ENCODE results near the gene CYP27B1. TPM values are rescaled to one million over a fixed set of nuclear protein-coding genes. Genes with fewer than 3 reads are reported as not detected.

The CYP27B1 gene
- total RNA-seq, 2 donors from 2014 or later, result 0.28 to 0.33 TPM

- Histone ChIP-seq H3K36me3 (peaks cover 79% of the 10 kb centered on the region), H3K4me3 (no peak overlapping the region)
- no peak for DNase-seq (ENCODE audit: low spot score)
Measured at GRCh38 chr12:57807285-57807684, 40.4 kb upstream of the CYP27B1 start.

DNA sequence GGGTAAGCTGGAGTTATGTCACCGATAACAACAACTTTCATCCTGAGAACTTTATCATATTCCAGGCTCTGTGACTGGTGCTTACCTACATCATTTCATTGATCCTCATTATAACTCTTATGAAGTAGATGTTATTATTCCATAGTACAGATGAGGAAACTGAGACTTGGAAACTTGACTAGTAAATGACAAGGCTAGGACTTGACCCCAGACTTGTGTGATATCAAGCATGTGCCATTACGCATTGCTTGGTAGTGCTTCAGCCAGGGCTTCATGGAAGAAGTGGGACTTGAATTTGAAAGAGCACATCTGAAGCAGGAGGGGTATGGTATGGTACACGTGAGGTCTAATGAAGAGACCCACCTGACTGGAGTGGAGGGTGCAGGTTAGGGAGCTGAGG, 39.8 kb upstream of the CYP27B1 start:
- H3K36me3 ChIP-seq, result peaks cover 85% of the 10 kb centered on the region

More at GRCh38 chr12:57807285-57807684, 40.4 kb upstream of the CYP27B1 start:
- no peak overlapping the region for H3K27ac ChIP-seq
- H3K9me3 ChIP-seq, result no peaks in the 10 kb centered on the region
- H3K27me3 ChIP-seq, result no peaks in the 10 kb centered on the region
- TF ChIP-seq, protein P1, sequence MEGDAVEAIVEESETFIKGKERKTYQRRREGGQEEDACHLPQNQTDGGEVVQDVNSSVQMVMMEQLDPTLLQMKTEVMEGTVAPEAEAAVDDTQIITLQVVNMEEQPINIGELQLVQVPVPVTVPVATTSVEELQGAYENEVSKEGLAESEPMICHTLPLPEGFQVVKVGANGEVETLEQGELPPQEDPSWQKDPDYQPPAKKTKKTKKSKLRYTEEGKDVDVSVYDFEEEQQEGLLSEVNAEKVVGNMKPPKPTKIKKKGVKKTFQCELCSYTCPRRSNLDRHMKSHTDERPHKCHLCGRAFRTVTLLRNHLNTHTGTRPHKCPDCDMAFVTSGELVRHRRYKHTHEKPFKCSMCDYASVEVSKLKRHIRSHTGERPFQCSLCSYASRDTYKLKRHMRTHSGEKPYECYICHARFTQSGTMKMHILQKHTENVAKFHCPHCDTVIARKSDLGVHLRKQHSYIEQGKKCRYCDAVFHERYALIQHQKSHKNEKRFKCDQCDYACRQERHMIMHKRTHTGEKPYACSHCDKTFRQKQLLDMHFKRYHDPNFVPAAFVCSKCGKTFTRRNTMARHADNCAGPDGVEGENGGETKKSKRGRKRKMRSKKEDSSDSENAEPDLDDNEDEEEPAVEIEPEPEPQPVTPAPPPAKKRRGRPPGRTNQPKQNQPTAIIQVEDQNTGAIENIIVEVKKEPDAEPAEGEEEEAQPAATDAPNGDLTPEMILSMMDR (IDR thresholded peaks at IDR 0.05), result no peak
- H3K4me1 ChIP-seq, result peaks cover 0 to 8% of the 10 kb centered on the region in 2 donors

GRCh38 chr12:57803319-57803893, 36.5 kb upstream of the CYP27B1 start:
- peaks cover 88% of the 10 kb centered on the region for H3K36me3 ChIP-seq
- no peaks in the 10 kb centered on the region for H3K27me3 ChIP-seq
- TF ChIP-seq, protein P1 (IDR thresholded peaks at IDR 0.05), result peak; percentile 64 to 89
- H3K4me1 ChIP-seq, result peaks cover 0 to 8% of the 10 kb centered on the region in 2 donors
- H3K4me3 ChIP-seq, result no peak overlapping the region
- H3K27ac ChIP-seq, result peak overlapping the region in 1 of 2 donors; percentile 8
- no peaks in the 10 kb centered on the region for H3K9me3 ChIP-seq
- DNase-seq (ENCODE audit: low spot score), result no peak

More for the DNA sequence above, 39.8 kb upstream of the CYP27B1 start:
- no peak overlapping the region for H3K4me3 ChIP-seq
- no peaks in the 10 kb centered on the region for H3K9me3 ChIP-seq
- H3K4me1 ChIP-seq, result peaks cover 0 to 8% of the 10 kb centered on the region in 2 donors
- no peak for DNase-seq (ENCODE audit: low spot score)
- H3K27me3 ChIP-seq, result no peaks in the 10 kb centered on the region
- TF ChIP-seq, protein P1 (IDR thresholded peaks at IDR 0.05), result no peak
- no peak overlapping the region for H3K27ac ChIP-seq

DNA sequence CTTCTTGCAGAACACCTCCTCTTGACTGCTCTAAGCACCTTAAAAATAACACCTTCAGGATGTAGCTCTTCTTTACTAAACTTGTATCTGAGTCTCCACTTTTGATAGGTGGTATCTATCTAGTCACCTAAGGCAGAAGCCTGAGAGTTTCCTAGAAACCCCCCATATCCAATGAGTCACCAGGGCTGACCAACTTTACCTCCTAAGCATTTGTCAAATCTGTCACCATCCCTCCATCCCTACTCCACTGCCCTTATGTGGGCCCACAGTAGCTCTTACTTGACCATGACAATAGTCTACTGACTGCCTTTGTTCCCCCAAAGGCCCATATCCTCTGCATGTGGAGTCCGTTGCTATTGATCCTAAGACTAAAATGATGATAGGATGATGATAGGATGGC, 35.7 kb upstream of the CYP27B1 start:
- TF ChIP-seq, protein P1 (IDR thresholded peaks at IDR 0.05), result no peak
- peaks cover 81% of the 10 kb centered on the region for H3K36me3 ChIP-seq
- no peak overlapping the region for H3K4me3 ChIP-seq
- DNase-seq (ENCODE audit: low spot score), result no peak
- peaks cover 0 to 8% of the 10 kb centered on the region in 2 donors for H3K4me1 ChIP-seq
- no peaks in the 10 kb centered on the region for H3K9me3 ChIP-seq
- no peak overlapping the region for H3K27ac ChIP-seq
- no peaks in the 10 kb centered on the region for H3K27me3 ChIP-seq

GRCh38 chr12:57800965-57801364, 34.1 kb upstream of the CYP27B1 start:
- H3K27me3 ChIP-seq, result no peaks in the 10 kb centered on the region
- H3K27ac ChIP-seq, result no peak overlapping the region
- no peak overlapping the region for H3K4me3 ChIP-seq
- TF ChIP-seq, protein P1 (IDR thresholded peaks at IDR 0.05), result no peak
- H3K4me1 ChIP-seq, result peaks cover 0 to 8% of the 10 kb centered on the region in 2 donors
- H3K36me3 ChIP-seq, result peaks cover 80% of the 10 kb centered on the region
- no peaks in the 10 kb centered on the region for H3K9me3 ChIP-seq
- DNase-seq (ENCODE audit: low spot score), result no peak

DNA sequence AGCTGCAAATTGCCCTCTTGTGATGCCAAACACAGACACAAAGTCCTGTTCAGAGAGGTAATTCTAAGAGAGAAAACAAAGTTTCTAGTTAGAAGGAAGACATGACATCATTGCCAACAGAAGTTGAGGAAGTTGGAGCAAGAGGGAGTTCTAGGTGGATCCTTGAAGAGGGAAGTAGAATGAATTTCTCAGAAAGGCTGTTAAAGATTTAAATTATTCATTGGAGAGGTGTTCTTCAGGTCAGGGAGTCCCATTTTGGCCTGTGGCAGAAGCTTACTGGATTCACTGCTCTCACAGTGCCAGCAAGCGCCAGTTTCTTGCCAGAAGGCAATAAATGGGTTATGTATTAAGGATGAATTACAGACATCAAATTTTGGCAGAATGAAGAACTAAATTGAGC, 31.1 kb upstream of the CYP27B1 start:
- no peaks in the 10 kb centered on the region for H3K9me3 ChIP-seq
- TF ChIP-seq, protein P1 (IDR thresholded peaks at IDR 0.05), result no peak
- DNase-seq (ENCODE audit: low spot score), result no peak
- no peaks in the 10 kb centered on the region for H3K4me1 ChIP-seq
- peaks cover 81% of the 10 kb centered on the region for H3K36me3 ChIP-seq
- H3K27me3 ChIP-seq, result no peaks in the 10 kb centered on the region
- no peak overlapping the region for H3K27ac ChIP-seq
- H3K4me3 ChIP-seq, result no peak overlapping the region
